EL (cell line): ENCODE data around the gene TIAM2.

Experiments used
- DNase-seq: peaks from one replicate; pipeline ENCODE4 v3.0.0-alpha.2; 2016

The TIAM2 gene

GRCh38 chr6:155066921-155067680 is 72.0 kb downstream of the TIAM2 start:
- DNase-seq = no peak

GRCh38 chr6:155067956-155068615 is 73.0 kb downstream of the TIAM2 start:
- DNase-seq = no peak

DNA sequence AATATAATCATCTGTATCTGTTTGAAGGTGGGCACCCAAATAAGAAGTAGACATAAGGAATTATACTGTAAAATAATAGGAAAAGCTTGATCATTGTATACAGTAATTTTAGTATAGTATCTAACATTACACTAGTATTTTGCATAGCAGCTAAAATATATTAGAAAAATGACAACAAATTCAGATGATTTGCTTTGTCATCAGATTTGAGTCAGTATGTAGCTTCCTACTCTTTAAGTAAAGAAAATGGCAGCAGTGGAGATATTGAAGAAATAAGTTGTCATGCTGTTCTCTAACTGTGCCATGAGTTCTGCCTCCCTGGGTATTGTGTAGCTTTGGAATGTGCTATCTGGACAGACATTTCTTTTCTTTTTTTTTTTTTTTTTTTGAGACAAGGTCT is 74.4 kb downstream of the TIAM2 start:
- DNase-seq = no peak

- DNase-seq = no peak
These were observed 81.0 kb downstream of the TIAM2 start for GRCh38 chr6:155075930-155076695.

GRCh38 chr6:155077331-155077730 is 82.2 kb downstream of the TIAM2 start:
- DNase-seq = peak; percentile 51

DNA sequence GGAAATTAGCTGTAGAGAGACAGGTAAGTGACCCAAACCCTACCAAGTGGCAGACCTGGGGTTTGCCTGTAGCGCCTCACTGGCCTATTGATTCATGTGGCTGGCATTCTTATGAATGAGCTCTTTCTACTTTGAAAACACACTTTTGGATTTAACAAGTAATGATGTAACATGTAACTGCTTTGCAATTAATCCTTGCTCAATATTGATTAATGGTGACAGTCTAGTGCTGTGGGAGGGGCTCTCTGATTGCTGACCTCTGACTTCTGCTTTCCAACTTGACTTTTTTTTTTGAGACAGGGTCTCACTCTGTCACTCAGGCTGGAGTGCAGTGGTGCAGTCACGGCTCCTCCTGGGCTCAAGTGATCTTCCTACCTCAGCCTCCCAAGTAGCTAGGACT is 82.7 kb downstream of the TIAM2 start:
- DNase-seq = no peak

GRCh38 chr6:155078331-155078745 is 83.2 kb downstream of the TIAM2 start:
- DNase-seq = no peak

DNA sequence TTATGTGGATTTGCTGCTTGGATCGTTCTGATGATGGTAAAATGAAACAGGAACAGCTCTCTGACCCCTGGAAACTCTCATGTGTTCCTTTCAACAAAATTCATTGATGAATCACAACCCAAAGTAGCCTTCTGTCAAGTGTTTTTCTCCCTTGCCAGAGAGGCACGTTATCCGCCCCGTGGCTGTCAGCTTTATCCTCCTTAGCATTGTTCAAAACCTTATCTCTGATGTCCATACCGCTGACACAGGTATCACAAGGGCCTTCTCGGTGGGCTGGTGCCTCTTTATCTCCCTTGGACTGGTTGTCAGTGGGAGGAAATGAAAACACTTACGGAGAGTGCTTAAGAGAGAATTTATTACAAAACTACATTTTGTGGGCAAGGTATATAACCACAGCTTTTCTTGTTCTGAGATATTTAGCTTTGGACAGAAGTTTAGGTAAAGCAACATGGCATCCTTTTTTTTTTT is 84.9 kb downstream of the TIAM2 start:
- no peak for DNase-seq

GRCh38 chr6:155080881-155081845 is 86.0 kb downstream of the TIAM2 start:
- DNase-seq = no peak

DNA sequence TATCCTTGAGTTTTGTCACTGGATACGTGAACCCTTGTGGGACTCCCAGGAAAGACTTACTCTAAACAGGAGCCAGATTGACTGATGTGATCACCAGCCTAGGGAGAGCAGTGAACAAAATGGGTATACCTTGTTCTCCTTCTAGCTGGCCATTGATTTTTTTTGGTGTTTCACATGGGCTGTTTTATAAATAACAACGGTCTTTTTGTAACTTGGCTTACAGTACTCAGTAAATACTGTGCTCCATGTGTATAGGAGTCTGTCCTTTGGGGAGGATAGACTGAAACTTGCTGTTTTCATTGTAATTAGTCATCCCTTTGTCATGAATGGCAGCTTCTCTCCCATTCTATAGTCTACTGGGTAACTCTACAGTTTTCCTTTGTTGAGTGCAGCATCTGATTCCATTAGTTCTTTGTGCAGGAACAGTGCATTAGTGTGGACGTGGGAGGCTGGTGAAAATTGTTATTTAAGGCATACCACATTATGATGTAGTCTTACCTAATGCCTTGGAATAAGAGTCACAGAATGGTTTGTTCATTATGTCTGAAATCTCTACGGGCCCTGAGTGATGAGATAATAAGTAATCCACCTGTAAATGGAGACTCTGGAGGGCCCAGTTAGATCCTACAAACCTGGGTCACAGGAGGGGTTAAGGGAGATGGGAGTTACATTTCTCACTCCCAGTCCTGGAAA is 89.5 kb downstream of the TIAM2 start:
- DNase-seq = peak; percentile 56

- DNase-seq = no peak
These were observed 90.6 kb downstream of the TIAM2 start for GRCh38 chr6:155085582-155086257.

DNA sequence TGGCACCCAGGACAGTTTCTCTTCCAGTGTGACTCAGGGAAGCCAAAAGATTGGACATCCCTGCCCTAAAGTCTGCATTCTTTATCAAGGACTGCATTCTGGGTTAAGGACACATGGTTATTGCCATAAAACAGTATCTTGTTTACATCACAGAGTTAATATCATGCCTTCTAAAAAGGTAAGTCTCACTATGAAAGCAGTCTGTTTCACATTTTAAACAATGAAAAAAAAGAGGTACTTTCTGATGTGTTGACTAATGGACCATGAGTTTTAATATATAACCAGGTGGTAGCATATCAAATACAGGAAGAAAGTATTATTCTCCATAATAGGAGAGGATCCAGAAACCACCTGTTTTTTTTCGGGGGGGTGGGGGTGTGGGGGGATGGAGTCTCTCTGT is 93.7 kb downstream of the TIAM2 start:
- no peak for DNase-seq

DNA sequence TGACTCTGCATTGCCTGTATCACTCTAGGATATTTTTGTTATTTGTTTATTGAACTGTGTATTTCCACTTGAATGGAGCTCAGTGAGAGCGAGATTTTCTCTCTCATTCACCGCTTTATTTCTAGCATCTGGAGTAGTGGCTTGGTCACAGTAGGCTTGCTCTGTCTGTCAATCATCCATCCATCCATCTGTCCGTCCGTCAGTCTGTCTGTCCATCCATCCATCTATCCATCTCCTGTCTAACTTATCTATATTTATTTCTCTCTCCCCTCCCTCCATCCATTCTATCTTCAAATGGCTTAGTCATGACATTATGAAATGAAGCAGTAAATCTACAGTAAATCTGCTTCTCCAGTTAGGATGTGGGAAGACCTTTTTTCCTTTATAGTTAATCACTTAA is 94.6 kb downstream of the TIAM2 start:
- no peak for DNase-seq

- DNase-seq = no peak
These were observed 95.1 kb downstream of the TIAM2 start for GRCh38 chr6:155090166-155090565.

DNA sequence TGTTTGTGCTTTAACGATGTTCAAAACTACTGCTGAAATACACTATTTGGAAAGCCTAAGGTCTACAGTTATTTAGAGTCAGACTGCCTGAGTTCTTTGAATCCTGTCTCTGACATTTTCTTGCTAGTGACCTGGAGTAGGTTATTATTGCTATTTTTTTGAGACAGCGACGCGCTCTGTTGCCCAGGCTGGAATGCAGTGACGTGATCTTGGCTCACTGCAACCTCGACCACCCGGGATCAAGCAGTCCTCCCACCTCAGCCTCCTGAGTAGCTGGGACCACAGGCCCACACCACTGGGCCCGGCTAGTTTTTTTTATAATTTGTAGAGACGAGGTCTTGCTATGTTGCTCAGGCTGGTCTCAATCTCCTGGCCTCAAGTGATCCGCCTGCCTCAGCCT is 96.6 kb downstream of the TIAM2 start:
- no peak for DNase-seq

GRCh38 chr6:155093430-155093829 is 98.3 kb downstream of the TIAM2 start:
- DNase-seq = no peak

DNA sequence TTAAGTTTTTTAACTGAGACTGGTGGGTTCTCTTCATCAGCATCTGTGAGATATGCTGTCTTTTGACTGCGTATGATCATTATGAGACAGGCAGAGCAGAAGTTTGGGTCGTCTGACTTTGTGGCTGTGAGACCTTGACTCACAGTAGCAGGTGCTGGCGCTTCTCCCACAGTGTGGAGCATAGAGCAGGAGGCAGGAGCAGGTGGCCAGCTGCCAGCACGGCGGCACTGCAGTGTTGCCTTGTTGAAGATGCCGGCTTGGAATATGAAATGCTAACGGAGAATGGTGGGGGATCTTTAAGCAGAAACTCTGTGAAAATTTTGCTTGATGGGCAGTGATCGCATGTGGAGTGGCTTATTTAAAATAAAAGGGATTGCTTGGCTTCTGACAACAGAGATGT is 105.0 kb downstream of the TIAM2 start:
- no peak for DNase-seq

DNA sequence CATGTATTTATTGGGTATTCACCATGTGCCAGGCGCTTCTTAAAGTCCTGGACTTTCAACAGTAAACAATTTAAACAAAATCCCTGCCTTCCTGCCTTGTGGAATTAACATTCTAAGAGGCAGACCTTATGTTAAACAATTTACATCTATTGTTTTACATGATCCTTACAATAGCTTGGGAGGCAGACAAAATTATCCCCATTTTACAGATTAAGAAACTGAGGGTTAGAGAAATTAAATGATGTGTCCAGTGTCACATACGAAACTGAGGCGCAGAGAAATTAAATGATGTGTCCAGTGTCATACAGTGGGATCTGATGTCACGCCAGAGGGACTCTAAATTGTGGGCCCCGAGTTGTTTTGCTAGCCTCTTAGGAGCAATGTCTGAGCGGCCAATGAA is 105.5 kb downstream of the TIAM2 start:
- DNase-seq = no peak

GRCh38 chr6:155103083-155103645 is 108.0 kb downstream of the TIAM2 start:
- peak; percentile 90 for DNase-seq

DNA sequence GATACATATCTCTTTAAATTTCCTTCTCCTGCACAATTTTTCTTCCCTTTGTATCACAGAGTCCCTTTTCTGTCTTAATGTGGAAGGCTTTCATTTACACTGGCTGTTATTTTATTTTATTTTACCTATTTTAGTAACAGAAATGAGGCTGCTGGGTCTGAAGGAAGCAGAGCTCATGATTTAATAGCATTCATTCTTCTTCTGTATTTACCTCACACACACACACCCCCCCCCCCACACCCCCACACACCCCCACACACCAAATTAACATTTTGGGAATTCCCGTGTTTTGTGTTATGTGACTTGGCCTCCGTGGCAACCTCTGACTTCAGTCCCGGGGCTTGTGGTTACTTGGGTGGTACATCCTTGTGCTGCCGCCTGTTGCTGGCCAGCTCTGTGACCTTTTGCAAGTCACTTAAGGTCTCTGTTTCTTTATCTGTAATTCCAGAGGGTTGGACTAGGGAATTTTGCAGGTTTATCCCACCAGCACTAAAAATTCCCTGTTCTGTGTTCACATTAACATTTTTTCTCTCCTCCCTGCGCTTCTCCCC is 108.8 kb downstream of the TIAM2 start:
- peak; percentile 39 for DNase-seq
